HL-60 (cell line): ENCODE data around the gene PIP5KL1.

Experiments used
- DNase-seq, 2 experiments: peaks; one replicate each; pipeline ENCODE4 v3.0.0-alpha.2; 2010 to 2020; ENCODE audit warnings: low read depth in 1 of 2, low spot score in 1 of 2
- H3K27ac ChIP-seq: fragments of 250-450 bp; sonication (Bioruptor Pico); replicated peaks from 2 replicates; pipeline ENCODE4 v1.5.1; 2020; ENCODE audit warnings: mild to moderate bottlenecking, moderate library complexity
- H3K27me3 ChIP-seq: fragments of 250-450 bp; sonication (Bioruptor Pico); 2 replicates; pipeline ENCODE4 v1.5.1; 2021; ENCODE audit warnings: mild to moderate bottlenecking, moderate library complexity; ENCODE audit not compliant: insufficient read depth, poor library complexity, severe bottlenecking
- H3K4me3 ChIP-seq: replicated peaks from 2 replicates; pipeline ENCODE4 v1.5.1; 2011; ENCODE audit warnings: mild to moderate bottlenecking, control low read depth, low read length; ENCODE audit not compliant: insufficient read depth
- CTCF ChIP-seq: IDR thresholded peaks from one replicate; pipeline ENCODE4 v1.5.1; 2011; ENCODE audit warnings: low read length, control low read depth, inconsistent platforms; ENCODE audit not compliant: insufficient read depth
- GABPA ChIP-seq: IDR thresholded peaks from 2 replicates; pipeline ENCODE4 v1.6.1; 2012; ENCODE audit warnings: low read depth
- POLR2AphosphoS5 ChIP-seq: IDR thresholded peaks from 2 replicates; pipeline ENCODE4 v1.6.1; 2012; ENCODE audit warnings: low read depth
- REST ChIP-seq: IDR thresholded peaks from 2 replicates; pipeline ENCODE4 v1.6.1; 2012; ENCODE audit warnings: low read depth; ENCODE audit not compliant: insufficient replicate concordance
- SPI1 ChIP-seq: IDR thresholded peaks from 2 replicates; pipeline ENCODE4 v1.6.1; 2012; ENCODE audit warnings: low read depth, mild to moderate bottlenecking, borderline replicate concordance

The PIP5KL1 gene

GRCh38 chr9:127975376-127976315, 45.1 kb upstream of the PIP5KL1 start:
- H3K27me3 ChIP-seq: no peaks in the 10 kb centered on the region
- no peak for TF ChIP-seq GABPA
- no peak for TF ChIP-seq CTCF
- TF ChIP-seq SPI1: no peak
- no peak for TF ChIP-seq POLR2AphosphoS5
- DNase-seq: no peak
- no peak overlapping the region for H3K27ac ChIP-seq
- no peak overlapping the region for H3K4me3 ChIP-seq

GRCh38 chr9:127974769-127975261, 44.2 kb upstream of the PIP5KL1 start:
- no peak for TF ChIP-seq GABPA
- TF ChIP-seq POLR2AphosphoS5: no peak
- TF ChIP-seq REST: no peak
- TF ChIP-seq SPI1: no peak
- TF ChIP-seq CTCF: no peak
- H3K27ac ChIP-seq: no peak overlapping the region

GRCh38 chr9:127974001-127974768, 43.6 kb upstream of the PIP5KL1 start:
- no peak overlapping the region for H3K27ac ChIP-seq
- no peak for DNase-seq
- H3K4me3 ChIP-seq: no peak overlapping the region
- no peaks in the 10 kb centered on the region for H3K27me3 ChIP-seq
- TF ChIP-seq SPI1 (no peak), POLR2AphosphoS5 (no peak), REST (no peak), GABPA (no peak), CTCF (no peak)

More at GRCh38 chr9:127974769-127975261, 44.2 kb upstream of the PIP5KL1 start:
- no peak overlapping the region for H3K4me3 ChIP-seq
- DNase-seq: no peak
- H3K27me3 ChIP-seq: no peaks in the 10 kb centered on the region
